K562 (cell line): ENCODE measurements around the gene TRPC3. TPM values are rescaled to one million over a fixed set of nuclear protein-coding genes. Genes with fewer than 3 reads are reported as not detected.

Source experiments
- ATAC-seq: fragments of 200-7000 bp; cut with Tn5 transposase; 3 replicates; pipeline ENCODE4 v1.9.1; 2020; ENCODE audit warnings: moderate library complexity
- BruUV-seq: library from RNA; stranded (reverse); fragments of 400-500 nt; replicated peaks from 2 replicates; lab custom pipeline; 2021; lab: Mats Ljungman, UMichigan
- CTCF ChIA-PET: fragments of 300-600 bp; formaldehyde crosslinking; extraction: SDS; loops from one replicate; lab custom pipeline; 2021; ENCODE audit warnings: low intra/inter-chr PET ratio; lab: Yijun Ruan, JAX
- POLR2A ChIA-PET: fragments of 300-600, 350-650 bp; sonication (Branson Sonifier 250); formaldehyde crosslinking; extraction: SDS; loops from one replicate; lab custom pipeline; 2021; ENCODE audit warnings: antibody characterized with exemption, inconsistent platforms; lab: Yijun Ruan, JAX
- DNase-seq, 4 experiments: peaks; one replicate each; pipeline versions ENCODE4 v3.0.0 to v3.0.0-alpha.2; 2011 to 2018; ENCODE audit warnings: low spot score in 3 of 4, mixed read lengths in 3 of 4; ENCODE audit errors: extremely low read depth in 1 of 4
- FAIRE-seq: peaks from 2 replicates; lab custom pipeline; 2011; peaks lifted over from hg19 to GRCh38; lab: Jason Lieb, UNC
- H2AFZ ChIP-seq: 2 replicates; pipeline ENCODE4 v1.6.0; 2011; ENCODE audit warnings: low read depth, low read length, control low read depth, inconsistent platforms
- H3K27ac ChIP-seq: fragments of 200-600 bp; 3 replicates; pipeline ENCODE4 v1.8.0; 2011; ENCODE audit warnings: low read depth, mild to moderate bottlenecking, control low read depth, inconsistent platforms, low read length, moderate library complexity, mixed read lengths; ENCODE audit errors: extremely low read depth
- H3K27me3 ChIP-seq, 2 experiments: fragments of 300-600 bp in 1 of 2; 2 replicates in 1 of 2; 3 replicates in 1 of 2; pipeline versions ENCODE4 v1.6.0 to v1.8.0; 2011; ENCODE audit warnings: inconsistent platforms in 2 of 2, low read length in 2 of 2, mild to moderate bottlenecking in 1 of 2, mixed read lengths in 1 of 2, moderate library complexity in 1 of 2; ENCODE audit not compliant: control insufficient read depth in 2 of 2, insufficient read depth in 2 of 2
- H3K36me3 ChIP-seq: fragments of 300-600 bp; 3 replicates; pipeline ENCODE4 v1.8.0; 2011; ENCODE audit warnings: mild to moderate bottlenecking, low read length, inconsistent platforms; ENCODE audit not compliant: control insufficient read depth, insufficient read depth
- H3K4me1 ChIP-seq, 2 experiments: fragments of 200-600 bp in 1 of 2; replicated peaks in 1 of 2; 2 replicates in 1 of 2; 3 replicates in 1 of 2; pipeline versions ENCODE4 v1.5.1 to v1.8.0; 2011; ENCODE audit warnings: inconsistent platforms in 2 of 2, low read length in 2 of 2, mild to moderate bottlenecking in 1 of 2, mixed read lengths in 1 of 2, moderate library complexity in 1 of 2; ENCODE audit not compliant: control insufficient read depth in 2 of 2, insufficient read depth in 2 of 2
- H3K4me2 ChIP-seq: 2 replicates; pipeline ENCODE4 v1.6.1; 2011; ENCODE audit warnings: low read length, control low read depth, inconsistent platforms, mixed read lengths; ENCODE audit not compliant: insufficient read depth
- H3K4me3 ChIP-seq: fragments of 200-600 bp; sonication (generic), shearing (Covaris generic); 2 replicates; pipeline ENCODE4 v1.5.1; 2016; ENCODE audit warnings: control low read depth, inconsistent platforms
- H3K79me2 ChIP-seq: fragments of 200-600 bp; 3 replicates; pipeline ENCODE4 v1.8.0; 2011; ENCODE audit warnings: low read length, inconsistent platforms; ENCODE audit not compliant: control insufficient read depth, insufficient read depth
- H3K9ac ChIP-seq, 2 experiments: 2 replicates each; pipeline versions ENCODE4 v1.6.0 to v1.6.1; 2011; ENCODE audit warnings: low read depth in 2 of 2, low read length in 2 of 2, control low read depth in 1 of 2, inconsistent platforms in 1 of 2, mild to moderate bottlenecking in 1 of 2, mixed read lengths in 1 of 2; ENCODE audit not compliant: insufficient read depth in 1 of 2
- H3K9me1 ChIP-seq: one replicate; pipeline ENCODE4 v1.6.0; 2011; ENCODE audit warnings: inconsistent platforms, mild to moderate bottlenecking, low read length, moderate library complexity; ENCODE audit not compliant: control insufficient read depth, insufficient read depth
- H3K9me3 ChIP-seq: replicated peaks from 2 replicates; pipeline ENCODE4 v1.5.1; 2011; ENCODE audit warnings: low read depth, low read length, inconsistent platforms; ENCODE audit not compliant: control insufficient read depth, insufficient read depth
- H4K20me1 ChIP-seq: replicated peaks from 2 replicates; pipeline ENCODE4 v1.6.1; 2011; ENCODE audit warnings: low read length, inconsistent platforms, mixed read lengths; ENCODE audit not compliant: control insufficient read depth, insufficient read depth
- CHD1 ChIP-seq: fragments of 200-600 bp; sonication (generic); IDR thresholded peaks from one replicate; pipeline ENCODE4 v1.6.1; 2012; ENCODE audit warnings: mild to moderate bottlenecking, moderate library complexity, low read length, inconsistent platforms
- ETS2 ChIP-seq: IDR thresholded peaks from 2 replicates; pipeline ENCODE4 v1.6.1; 2016; ENCODE audit warnings: borderline replicate concordance, missing genetic modification characterization, mild to moderate bottlenecking, moderate library complexity, missing compliant biosample characterization; ENCODE audit not compliant: poor library complexity, severe bottlenecking
- HNRNPL ChIP-seq: fragments of 200-400 bp; formaldehyde crosslinking; IDR thresholded peaks from 2 replicates; pipeline ENCODE4 v1.6.1; 2017; ENCODE audit warnings: low read depth, mild to moderate bottlenecking, low read length
- KLF10 ChIP-seq: fragments of 250-450 bp; sonication (Bioruptor Pico); IDR thresholded peaks from 2 replicates; pipeline ENCODE4 v1.6.1; 2021; ENCODE audit warnings: matching md5 sums
- MCM3 ChIP-seq: fragments of 450-650 bp; IDR thresholded peaks from 2 replicates; pipeline ENCODE4 v1.6.1; 2016
- PHF20 ChIP-seq: fragments of 450-650 bp; IDR thresholded peaks from 2 replicates; pipeline ENCODE4 v1.6.1; 2018; ENCODE audit not compliant: partially characterized antibody
- TGIF2 ChIP-seq: sonication (generic); formaldehyde crosslinking; IDR thresholded peaks from 2 replicates; pipeline ENCODE4 v1.8.1; 2022; ENCODE audit warnings: mild to moderate bottlenecking, missing genetic modification reagents, moderate library complexity
- THRAP3 ChIP-seq: fragments of 450-650 bp; IDR thresholded peaks from 2 replicates; pipeline ENCODE4 v1.6.1; 2016; ENCODE audit warnings: mild to moderate bottlenecking, inconsistent platforms, borderline replicate concordance
- ZNF140 ChIP-seq: fragments of 250-450 bp; sonication (Bioruptor Pico); IDR thresholded peaks from 2 replicates; pipeline ENCODE4 v1.8.0; 2021; ENCODE audit warnings: moderate library complexity, mild to moderate bottlenecking, inconsistent platforms
- ZNF3 ChIP-seq: fragments of 250-450 bp; sonication (Bioruptor Pico); IDR thresholded peaks from 2 replicates; pipeline ENCODE4 v1.5.0; 2021; ENCODE audit warnings: mild to moderate bottlenecking, moderate library complexity
- ZNF354B ChIP-seq: fragments of 250-450 bp; sonication (Bioruptor Pico); IDR thresholded peaks from 2 replicates; pipeline ENCODE4 v1.4.0; 2020
- ZNF507 ChIP-seq: conservative IDR thresholded peaks from 2 replicates; pipeline ENCODE4 v1.6.1; 2017; ENCODE audit warnings: missing genetic modification characterization, missing compliant biosample characterization
- ZNF586 ChIP-seq: fragments of 450-650 bp; formaldehyde crosslinking; conservative IDR thresholded peaks from 2 replicates; pipeline ENCODE4 v1.4.0; 2020; ENCODE audit warnings: mild to moderate bottlenecking, moderate library complexity
- WGBS: fragments of 100-300 bp; shearing (Covaris generic); methylation state at CpG from one replicate; pipeline ENCODE4 v1.1.6; 2016; ENCODE audit warnings: low coverage, mixed read lengths; ENCODE audit not compliant: insufficient coverage; ENCODE audit errors: missing lambda C conversion rate; 5-methylcytosine and 5-hydroxymethylcytosine counted together
- in situ Hi-C: fragments of 300-500 bp; cut with MboI; formaldehyde crosslinking; loops from 4 replicates; pipeline ENCODE4 v1.15.0; 2018; ENCODE audit warnings: inconsistent platforms, mixed read lengths
- intact Hi-C: fragments of 100-400 bp; cut with micrococcal nuclease; formaldehyde crosslinking; loops from 2 replicates; pipeline ENCODE4 v1.14.2; 2022
- polyA plus RNA-seq, 8 experiments: library from polyadenylated mRNA; depleted of rRNA in 4 of 8; stranded (reverse) in 5 of 8; unstranded in 3 of 8; fragments of >200 nt; fragmentation: Nextera tagmentation in 2 of 8; fragmentation: Illumina TruSeq in 1 of 8; extraction: Ambion mirVana in 2 of 8; extraction: Trizol in 1 of 8; gene quantifications; 2 replicates each; pipeline versions ENCODE4 v1.2.1 to v1.2.3, GENCODE V29; 2011 to 2014; ENCODE audit warnings: inconsistent platforms in 1 of 8, missing spikeins in 1 of 8
- total RNA-seq, 7 experiments: library from RNA; depleted of rRNA in 6 of 7; stranded (reverse); fragments of >200 nt in 6 of 7; fragmentation: Illumina TruSeq in 2 of 7; extraction: Trizol in 2 of 7; gene quantifications; 2 replicates each; pipeline versions ENCODE4 v1.2.1 to v1.2.3, GENCODE V29; 2011 to 2021; ENCODE audit warnings: low replicate concordance in 1 of 7
- TF ChIP-seq, protein P1 (sequence below): fragments of 450-650 bp; IDR thresholded peaks from 2 replicates; pipeline ENCODE4 v1.7.0; 2016; ENCODE audit warnings: borderline replicate concordance
- TF ChIP-seq, protein P2 (sequence below), 2 experiments: fragments of 450-650 bp; IDR thresholded peaks; 2 replicates each; pipeline ENCODE4 v1.6.1; 2016; ENCODE audit warnings: mild to moderate bottlenecking in 2 of 2, borderline replicate concordance in 1 of 2, low read depth in 1 of 2, moderate library complexity in 1 of 2

TRPC3 gene
- total and polyA plus RNA-seq, 9 of the 15 experiments (the other 6 are each of a cell fraction or from before 2014, with no cell fraction given) = 0.01 to 0.27 (median 0.11) TPM

DNA sequence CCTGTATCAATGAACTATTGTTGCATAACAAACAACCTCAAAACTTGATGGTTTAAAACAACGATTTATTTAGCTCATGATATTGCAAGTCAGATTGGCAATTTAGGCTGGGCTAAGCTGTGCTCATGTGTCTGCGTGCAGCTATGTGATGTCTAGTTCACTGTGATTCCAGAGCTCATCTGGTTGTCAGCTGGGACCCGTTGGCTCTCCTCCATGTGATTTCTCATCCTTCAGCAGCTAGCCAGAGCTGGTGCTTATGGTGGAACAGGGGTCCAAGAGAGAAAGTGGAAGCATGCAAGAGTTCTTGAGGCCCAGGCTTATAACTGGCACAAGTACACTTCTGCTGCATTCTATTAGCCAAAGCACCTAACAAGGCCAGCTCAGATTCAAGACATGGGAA lies 28.8 kb upstream of the TRPC3 start:
- ATAC-seq (no peak), FAIRE-seq (no peak), DNase-seq (no peak)
- ChIA-PET CTCF (no interaction called here), POLR2A (no interaction called here)
- no peaks in the 10 kb centered on the region for H3K9me1 ChIP-seq
- no peaks in the 10 kb centered on the region for H3K9me3 ChIP-seq
- no peaks in the 10 kb centered on the region for H3K36me3 ChIP-seq
- BruUV-seq = no TSS peak
- no peaks in the 10 kb centered on the region for H4K20me1 ChIP-seq
- in situ Hi-C loops (no loop called here), intact Hi-C loops (no loop called here)
- H3K4me1 ChIP-seq = no peaks in the 10 kb centered on the region
- H2AFZ ChIP-seq = no peak overlapping the region
- H3K27ac ChIP-seq = no peak overlapping the region
- 0% methylated on average over 3 of the region's 3 CpGs for WGBS
- no peaks in the 10 kb centered on the region for H3K79me2 ChIP-seq
- peaks cover 0 to 4% of the 10 kb centered on the region in 2 experiments; a peak in 1 of 5 replicates for H3K27me3 ChIP-seq
- no peak overlapping the region for H3K9ac ChIP-seq
- no peak overlapping the region for H3K4me2 ChIP-seq
- H3K4me3 ChIP-seq = no peak overlapping the region
- TF ChIP-seq ZNF507 (tag) = no peak
- TF ChIP-seq CHD1 = no peak
- no peak for TF ChIP-seq ZNF140 (CRISPR knock-in tag)
- no peak for TF ChIP-seq ZNF3
- TF ChIP-seq ZNF586 (CRISPR knock-in tag) = no peak
- TF ChIP-seq TGIF2 (CRISPR knock-in tag) = no peak
- no peak for TF ChIP-seq THRAP3
- no peak for TF ChIP-seq KLF10
- TF ChIP-seq, protein P1, sequence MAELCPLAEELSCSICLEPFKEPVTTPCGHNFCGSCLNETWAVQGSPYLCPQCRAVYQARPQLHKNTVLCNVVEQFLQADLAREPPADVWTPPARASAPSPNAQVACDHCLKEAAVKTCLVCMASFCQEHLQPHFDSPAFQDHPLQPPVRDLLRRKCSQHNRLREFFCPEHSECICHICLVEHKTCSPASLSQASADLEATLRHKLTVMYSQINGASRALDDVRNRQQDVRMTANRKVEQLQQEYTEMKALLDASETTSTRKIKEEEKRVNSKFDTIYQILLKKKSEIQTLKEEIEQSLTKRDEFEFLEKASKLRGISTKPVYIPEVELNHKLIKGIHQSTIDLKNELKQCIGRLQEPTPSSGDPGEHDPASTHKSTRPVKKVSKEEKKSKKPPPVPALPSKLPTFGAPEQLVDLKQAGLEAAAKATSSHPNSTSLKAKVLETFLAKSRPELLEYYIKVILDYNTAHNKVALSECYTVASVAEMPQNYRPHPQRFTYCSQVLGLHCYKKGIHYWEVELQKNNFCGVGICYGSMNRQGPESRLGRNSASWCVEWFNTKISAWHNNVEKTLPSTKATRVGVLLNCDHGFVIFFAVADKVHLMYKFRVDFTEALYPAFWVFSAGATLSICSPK = no peak
- no peak for TF ChIP-seq ZNF354B
- TF ChIP-seq PHF20 = no peak
- TF ChIP-seq, protein P2, sequence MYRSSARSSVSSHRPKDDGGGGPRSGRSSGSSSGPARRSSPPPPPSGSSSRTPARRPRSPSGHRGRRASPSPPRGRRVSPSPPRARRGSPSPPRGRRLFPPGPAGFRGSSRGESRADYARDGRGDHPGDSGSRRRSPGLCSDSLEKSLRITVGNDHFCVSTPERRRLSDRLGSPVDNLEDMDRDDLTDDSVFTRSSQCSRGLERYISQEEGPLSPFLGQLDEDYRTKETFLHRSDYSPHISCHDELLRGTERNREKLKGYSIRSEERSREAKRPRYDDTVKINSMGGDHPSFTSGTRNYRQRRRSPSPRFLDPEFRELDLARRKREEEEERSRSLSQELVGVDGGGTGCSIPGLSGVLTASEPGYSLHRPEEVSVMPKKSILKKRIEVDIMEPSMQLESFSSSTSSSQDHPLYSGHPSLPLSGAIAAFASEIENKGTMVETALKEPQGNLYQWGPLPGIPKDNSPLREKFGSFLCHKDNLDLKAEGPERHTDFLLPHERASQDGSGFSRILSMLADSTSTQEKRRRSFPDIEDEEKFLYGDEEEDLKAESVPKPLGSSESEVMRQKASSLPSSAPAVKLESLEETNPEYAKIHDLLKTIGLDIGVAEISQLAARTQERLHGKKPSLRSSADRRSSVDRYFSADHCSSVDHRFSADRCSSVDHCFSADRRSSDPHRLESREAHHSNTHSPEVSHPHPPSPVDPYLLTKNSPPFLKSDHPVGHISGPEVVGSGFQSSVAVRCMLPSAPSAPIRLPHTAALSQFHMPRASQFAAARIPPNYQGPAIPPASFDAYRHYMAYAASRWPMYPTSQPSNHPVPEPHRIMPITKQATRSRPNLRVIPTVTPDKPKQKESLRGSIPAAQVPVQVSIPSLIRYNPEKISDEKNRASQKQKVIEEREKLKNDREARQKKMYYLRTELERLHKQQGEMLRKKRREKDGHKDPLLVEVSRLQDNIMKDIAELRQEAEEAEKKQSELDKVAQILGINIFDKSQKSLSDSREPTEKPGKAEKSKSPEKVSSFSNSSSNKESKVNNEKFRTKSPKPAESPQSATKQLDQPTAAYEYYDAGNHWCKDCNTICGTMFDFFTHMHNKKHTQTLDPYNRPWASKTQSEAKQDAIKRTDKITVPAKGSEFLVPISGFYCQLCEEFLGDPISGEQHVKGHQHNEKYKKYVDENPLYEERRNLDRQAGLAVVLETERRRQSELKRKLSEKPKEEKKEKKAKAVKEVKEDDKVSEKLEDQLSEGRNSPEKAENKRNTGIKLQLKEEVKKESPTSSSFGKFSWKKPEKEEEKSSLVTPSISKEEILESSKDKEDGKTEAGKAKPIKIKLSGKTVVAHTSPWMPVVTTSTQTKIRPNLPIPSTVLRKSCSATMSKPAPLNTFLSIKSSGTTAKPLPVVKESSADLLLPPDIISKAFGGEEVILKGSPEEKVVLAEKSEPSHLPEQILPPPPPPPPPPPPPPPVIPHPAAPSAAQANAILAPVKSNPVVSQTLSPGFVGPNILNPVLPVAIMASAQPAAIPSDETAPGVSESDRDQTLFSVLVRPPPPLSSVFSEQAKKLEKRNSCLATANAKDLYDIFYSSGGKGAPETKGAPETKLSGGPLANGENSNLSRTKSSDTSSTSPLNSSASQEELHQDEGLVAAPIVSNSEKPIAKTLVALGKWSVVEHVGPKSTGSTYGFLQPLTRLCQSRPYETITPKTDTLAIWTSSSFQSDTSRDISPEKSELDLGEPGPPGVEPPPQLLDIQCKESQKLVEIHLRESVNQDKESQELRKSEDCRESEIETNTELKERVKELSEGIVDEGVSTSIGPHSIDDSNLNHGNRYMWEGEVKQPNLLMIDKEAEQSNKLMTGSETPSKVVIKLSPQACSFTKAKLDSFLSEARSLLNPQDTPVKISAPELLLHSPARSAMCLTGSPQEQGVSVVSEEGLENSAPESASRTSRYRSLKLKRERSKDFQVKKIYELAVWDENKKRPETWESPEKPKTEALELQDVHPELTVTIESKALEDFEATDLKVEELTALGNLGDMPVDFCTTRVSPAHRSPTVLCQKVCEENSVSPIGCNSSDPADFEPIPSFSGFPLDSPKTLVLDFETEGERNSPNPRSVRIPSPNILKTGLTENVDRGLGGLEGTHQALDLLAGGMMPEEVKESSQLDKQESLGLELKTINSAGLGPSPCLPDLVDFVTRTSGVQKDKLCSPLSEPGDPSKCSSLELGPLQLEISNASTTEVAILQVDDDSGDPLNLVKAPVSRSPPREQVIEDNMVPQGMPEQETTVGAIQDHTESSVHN (IDR thresholded peaks at IDR 0.05; ENCODE audit: borderline replicate concordance in 1 of 2, low read depth in 1 of 2) = no peak
- TF ChIP-seq HNRNPL = no peak
- no peak for TF ChIP-seq MCM3
- TF ChIP-seq ETS2 (tag) = no peak
